Smooth muscle cell (in vitro differentiated cells): ENCODE measurements around the gene CD248. TPM values are rescaled to one million over a fixed set of nuclear protein-coding genes. Genes with fewer than 3 reads are reported as not detected.

Source experiments
- DNase-seq: peaks from one replicate; lab custom pipeline; 2025; ENCODE audit not compliant: unreplicated experiment; lab: John Stamatoyannopoulos, UW
- H2AFZ ChIP-seq: fragments of 200-600 bp; sonication (generic); 2 replicates; pipeline ENCODE4 v1.6.0; 2016; ENCODE audit warnings: antibody characterized with exemption, low read depth, mild to moderate bottlenecking
- H3F3A ChIP-seq: fragments of 200-600 bp; sonication (generic); 2 replicates; pipeline ENCODE4 v1.6.0; 2017; ENCODE audit warnings: antibody characterized with exemption, low read depth
- H3K27ac ChIP-seq: fragments of 200-600 bp; sonication (generic); 2 replicates; pipeline ENCODE4 v1.5.1; 2016; ENCODE audit warnings: low read depth, mild to moderate bottlenecking
- H3K27me3 ChIP-seq: fragments of 200-600 bp; sonication (generic); 2 replicates; pipeline ENCODE4 v1.6.1; 2016; ENCODE audit warnings: low read depth, mild to moderate bottlenecking
- H3K36me3 ChIP-seq: fragments of 200-600 bp; sonication (generic); 2 replicates; pipeline ENCODE4 v1.5.1; 2016; ENCODE audit warnings: low read depth
- H3K4me1 ChIP-seq: fragments of 200-600 bp; sonication (generic); 2 replicates; pipeline ENCODE4 v1.5.1; 2016; ENCODE audit warnings: low read depth
- H3K4me2 ChIP-seq: fragments of 200-600 bp; sonication (generic); 2 replicates; pipeline ENCODE4 v1.6.0; 2016; ENCODE audit warnings: mild to moderate bottlenecking
- H3K4me3 ChIP-seq: fragments of 200-600 bp; sonication (generic); 2 replicates; pipeline ENCODE4 v1.5.1; 2016; ENCODE audit warnings: mild to moderate bottlenecking
- H3K79me2 ChIP-seq: fragments of 200-600 bp; sonication (generic); 2 replicates; pipeline ENCODE4 v1.6.0; 2016; ENCODE audit warnings: low read depth, mild to moderate bottlenecking
- H3K9ac ChIP-seq: fragments of 200-600 bp; sonication (generic); 2 replicates; pipeline ENCODE4 v1.6.0; 2016; ENCODE audit warnings: low read depth
- H3K9me3 ChIP-seq: fragments of 200-600 bp; sonication (generic); replicated peaks from 2 replicates; pipeline ENCODE4 v1.5.1; 2016; ENCODE audit warnings: low read depth
- H4K20me1 ChIP-seq: fragments of 200-600 bp; sonication (generic); 2 replicates; pipeline ENCODE4 v1.6.0; 2016; ENCODE audit warnings: low read depth
- CTCF ChIP-seq: fragments of 200-600 bp; sonication (generic); IDR thresholded peaks from 2 replicates; pipeline ENCODE4 v1.5.1; 2017; ENCODE audit warnings: borderline replicate concordance, mild to moderate bottlenecking, antibody characterized with exemption; ENCODE audit not compliant: insufficient read depth, poor library complexity, severe bottlenecking
- WGBS: methylation state at CpG from one replicate; pipeline ENCODE4 v1.1.7; 2016; ENCODE audit warnings: low lambda C conversion rate; 5-methylcytosine and 5-hydroxymethylcytosine counted together
- polyA plus RNA-seq: library from polyadenylated mRNA; unstranded; fragments of >200 nt; fragmentation: Nextera tagmentation; extraction: Ambion mirVana; gene quantifications from 2 replicates; pipeline ENCODE4 v1.2.1, GENCODE V29; 2016
- total RNA-seq: library from RNA; depleted of rRNA; stranded (reverse); fragments of >200 nt; gene quantifications from 2 replicates; pipeline ENCODE4 v1.2.3, GENCODE V29; 2014

Gene CD248
- total and polyA plus RNA-seq, 2 experiments from 2014 or later = 35.5 to 287 TPM

- Histone ChIP-seq H3K27ac (peak overlapping the region; percentile 98), H3F3A (peaks cover 16% of the 10 kb centered on the region), H3K4me1 (peaks cover 16% of the 10 kb centered on the region), H3K9ac (peak overlapping the region; percentile 95), H3K79me2 (peaks cover 9% of the 10 kb centered on the region), H2AFZ (no peak overlapping the region), H3K36me3 (no peaks in the 10 kb centered on the region), H3K9me3 (no peaks in the 10 kb centered on the region), H3K4me3 (peak overlapping the region; percentile 64), H4K20me1 (peaks cover 4% of the 10 kb centered on the region), H3K4me2 (peak overlapping the region; percentile 89), H3K27me3 (no peaks in the 10 kb centered on the region)
- 18% methylated on average over 35 of the region's 35 CpGs for WGBS
- no peak for TF ChIP-seq CTCF
- DNase-seq = no peak
Measured at GRCh38 chr11:66335531-66336233, 18.8 kb upstream of the CD248 start.

- no peak overlapping the region for H3K9ac ChIP-seq
- H3K4me2 ChIP-seq = peak overlapping the region; percentile 89
- WGBS = 91% methylated on average over 42 of the region's 42 CpGs
- no peaks in the 10 kb centered on the region for H3K9me3 ChIP-seq
- peaks cover 4% of the 10 kb centered on the region for H4K20me1 ChIP-seq
- H3K4me3 ChIP-seq = peak overlapping the region; percentile 64
- H3K27me3 ChIP-seq = no peaks in the 10 kb centered on the region
- no peak overlapping the region for H2AFZ ChIP-seq
- no peak for TF ChIP-seq CTCF
- H3K36me3 ChIP-seq = no peaks in the 10 kb centered on the region
- H3K4me1 ChIP-seq = peaks cover 16% of the 10 kb centered on the region
- peaks cover 16% of the 10 kb centered on the region for H3F3A ChIP-seq
- H3K27ac ChIP-seq = peak overlapping the region; percentile 98
- peaks cover 9% of the 10 kb centered on the region for H3K79me2 ChIP-seq
- DNase-seq = no peak
Measured at GRCh38 chr11:66334605-66335442, 18.0 kb upstream of the CD248 start.

GRCh38 chr11:66333896-66334604, 17.2 kb upstream of the CD248 start:
- H3K4me3 ChIP-seq = no peak overlapping the region
- WGBS = 91% methylated on average over 28 of the region's 29 CpGs

More at GRCh38 chr11:66333896-66334604, 17.2 kb upstream of the CD248 start:
- H3K4me2 ChIP-seq = no peak overlapping the region
- H3K27me3 ChIP-seq = no peaks in the 10 kb centered on the region
- peaks cover 4% of the 10 kb centered on the region for H4K20me1 ChIP-seq
- H3K9ac ChIP-seq = no peak overlapping the region
- H3K9me3 ChIP-seq = no peaks in the 10 kb centered on the region
- peaks cover 16% of the 10 kb centered on the region for H3F3A ChIP-seq
- peaks cover 9% of the 10 kb centered on the region for H3K79me2 ChIP-seq
- no peak overlapping the region for H3K27ac ChIP-seq
- H2AFZ ChIP-seq = no peak overlapping the region
- TF ChIP-seq CTCF = no peak
- H3K4me1 ChIP-seq = peaks cover 16% of the 10 kb centered on the region
- H3K36me3 ChIP-seq = no peaks in the 10 kb centered on the region
- DNase-seq = no peak
